ENCODE measurements around the gene TRRAP. TPM values are rescaled to one million over a fixed set of nuclear protein-coding genes. Genes with fewer than 3 reads are reported as not detected.

Gene TRRAP
- total RNA-seq, 4 donors from 2014 or later, result 46.4 to 69.4 (median 53.0) TPM

DNA sequence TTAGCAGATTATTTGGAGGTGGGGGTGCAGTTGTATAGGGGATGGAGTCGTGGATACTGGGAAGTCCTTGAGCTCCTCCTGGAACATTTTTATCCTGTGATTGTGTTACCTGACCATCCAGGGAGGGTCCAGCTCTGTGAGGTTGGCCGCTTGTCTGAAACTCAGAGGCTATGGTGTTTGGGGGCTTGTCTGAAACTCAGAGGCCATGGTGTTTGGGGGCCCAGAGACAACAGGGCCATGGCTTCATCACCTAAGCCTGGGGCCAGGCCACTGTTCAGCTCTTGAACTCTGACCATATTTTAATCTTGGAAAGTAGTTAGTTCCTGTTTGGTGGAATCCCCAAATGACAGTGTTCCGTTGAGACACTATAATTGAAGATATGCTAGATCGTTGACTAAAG is 66.1 kb downstream of the TRRAP start:
- peak in 1 of 2 donors; percentile 59 for DNase-seq (ENCODE audit: low spot score in 2 of 2)
- intact Hi-C loops (cut with DNase I; ENCODE audit: low total_unique reads), result no loop called here
- WGBS, 2 donors, result 84% methylated on average over 4 of the region's 4 CpGs
- H3K4me3 ChIP-seq (ENCODE audit: low read depth, poor library complexity, severe bottlenecking), result no peak overlapping the region
- TF ChIP-seq, protein P1, sequence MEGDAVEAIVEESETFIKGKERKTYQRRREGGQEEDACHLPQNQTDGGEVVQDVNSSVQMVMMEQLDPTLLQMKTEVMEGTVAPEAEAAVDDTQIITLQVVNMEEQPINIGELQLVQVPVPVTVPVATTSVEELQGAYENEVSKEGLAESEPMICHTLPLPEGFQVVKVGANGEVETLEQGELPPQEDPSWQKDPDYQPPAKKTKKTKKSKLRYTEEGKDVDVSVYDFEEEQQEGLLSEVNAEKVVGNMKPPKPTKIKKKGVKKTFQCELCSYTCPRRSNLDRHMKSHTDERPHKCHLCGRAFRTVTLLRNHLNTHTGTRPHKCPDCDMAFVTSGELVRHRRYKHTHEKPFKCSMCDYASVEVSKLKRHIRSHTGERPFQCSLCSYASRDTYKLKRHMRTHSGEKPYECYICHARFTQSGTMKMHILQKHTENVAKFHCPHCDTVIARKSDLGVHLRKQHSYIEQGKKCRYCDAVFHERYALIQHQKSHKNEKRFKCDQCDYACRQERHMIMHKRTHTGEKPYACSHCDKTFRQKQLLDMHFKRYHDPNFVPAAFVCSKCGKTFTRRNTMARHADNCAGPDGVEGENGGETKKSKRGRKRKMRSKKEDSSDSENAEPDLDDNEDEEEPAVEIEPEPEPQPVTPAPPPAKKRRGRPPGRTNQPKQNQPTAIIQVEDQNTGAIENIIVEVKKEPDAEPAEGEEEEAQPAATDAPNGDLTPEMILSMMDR (IDR thresholded peaks at IDR 0.05), result no peak
- TF ChIP-seq POLR2A (IDR thresholded peaks at IDR 0.05), result no peak

GRCh38 chr7:98945852-98946251 is 67.5 kb downstream of the TRRAP start:
- no peak overlapping the region for H3K4me3 ChIP-seq (ENCODE audit: low read depth, poor library complexity, severe bottlenecking)
- TF ChIP-seq, protein P1 (IDR thresholded peaks at IDR 0.05), result no peak
- TF ChIP-seq POLR2A (IDR thresholded peaks at IDR 0.05), result no peak
- peak in 1 of 2 donors; percentile 21 for DNase-seq (ENCODE audit: low spot score in 2 of 2)
- intact Hi-C loops (cut with DNase I; ENCODE audit: low total_unique reads), result no loop called here
- WGBS, 2 donors, result 75 to 88% methylated on average over 7 of the region's 7 CpGs

DNA sequence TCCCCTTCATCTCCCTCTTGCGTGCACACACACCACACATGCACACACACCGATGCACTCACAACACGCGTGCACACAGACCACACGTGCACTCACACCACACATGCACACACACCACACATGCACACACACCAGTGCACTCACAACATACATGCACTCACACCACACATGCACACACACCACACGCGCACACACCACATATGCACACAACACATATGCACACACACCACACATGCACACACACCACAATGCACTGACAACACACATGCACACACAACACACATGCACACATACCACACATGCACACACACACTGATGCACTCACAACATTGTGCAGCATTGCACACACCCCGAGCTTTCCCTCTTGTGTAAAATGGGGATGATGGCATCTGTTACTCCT is 68.1 kb downstream of the TRRAP start:
- H3K4me3 ChIP-seq (ENCODE audit: low read depth, poor library complexity, severe bottlenecking), result no peak overlapping the region
- WGBS, 2 donors, result 93% methylated on average over 8 of the region's 8 CpGs
- intact Hi-C loops (cut with DNase I; ENCODE audit: low total_unique reads), result no loop called here
- TF ChIP-seq, protein P1 (IDR thresholded peaks at IDR 0.05), result no peak
- no peak for TF ChIP-seq POLR2A (IDR thresholded peaks at IDR 0.05)
- peak in 1 of 2 donors; percentile 39 for DNase-seq (ENCODE audit: low spot score in 2 of 2)

- H3K4me3 ChIP-seq (ENCODE audit: low read depth, poor library complexity, severe bottlenecking), result no peak overlapping the region
- TF ChIP-seq POLR2A (IDR thresholded peaks at IDR 0.05), result no peak
- TF ChIP-seq, protein P1 (IDR thresholded peaks at IDR 0.05), result no peak
- WGBS, 2 donors, result 80 to 83% methylated on average over 18 to 21 of the region's 21 CpGs
- intact Hi-C loops (cut with DNase I; ENCODE audit: low total_unique reads), result no loop called here
- DNase-seq (ENCODE audit: low spot score in 2 of 2), result peak in 1 of 2 donors; percentile 69
Measured at GRCh38 chr7:98949336-98950044, 71.2 kb downstream of the TRRAP start.

DNA sequence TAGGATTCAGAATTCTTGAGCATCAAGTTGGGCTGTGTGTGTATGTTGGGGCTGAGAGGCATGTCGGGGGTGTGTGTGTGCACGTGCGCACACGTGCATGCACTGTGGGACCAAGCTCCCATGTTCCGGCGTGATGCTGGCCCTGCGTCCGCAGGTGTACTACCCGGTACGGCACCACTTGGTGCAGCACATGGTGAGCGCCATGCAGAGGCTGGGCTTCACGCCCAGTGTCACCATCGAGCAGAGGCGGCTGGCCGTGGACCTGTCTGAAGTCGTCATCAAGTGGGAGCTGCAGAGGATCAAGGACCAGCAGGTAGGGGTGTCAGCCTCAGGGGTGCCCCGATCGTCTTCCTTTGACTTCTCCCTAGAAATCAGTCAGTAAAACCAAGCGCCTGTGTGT is 77.7 kb downstream of the TRRAP start:
- intact Hi-C loops (cut with DNase I; ENCODE audit: low total_unique reads), result no loop called here
- DNase-seq (ENCODE audit: low spot score in 2 of 2), result no peak
- no peak overlapping the region for H3K4me3 ChIP-seq (ENCODE audit: low read depth, poor library complexity, severe bottlenecking)
- TF ChIP-seq, protein P1 (IDR thresholded peaks at IDR 0.05), result no peak
- TF ChIP-seq POLR2A (IDR thresholded peaks at IDR 0.05), result no peak
- 90 to 92% methylated on average over 18 to 19 of the region's 19 CpGs for WGBS, 2 donors

DNA sequence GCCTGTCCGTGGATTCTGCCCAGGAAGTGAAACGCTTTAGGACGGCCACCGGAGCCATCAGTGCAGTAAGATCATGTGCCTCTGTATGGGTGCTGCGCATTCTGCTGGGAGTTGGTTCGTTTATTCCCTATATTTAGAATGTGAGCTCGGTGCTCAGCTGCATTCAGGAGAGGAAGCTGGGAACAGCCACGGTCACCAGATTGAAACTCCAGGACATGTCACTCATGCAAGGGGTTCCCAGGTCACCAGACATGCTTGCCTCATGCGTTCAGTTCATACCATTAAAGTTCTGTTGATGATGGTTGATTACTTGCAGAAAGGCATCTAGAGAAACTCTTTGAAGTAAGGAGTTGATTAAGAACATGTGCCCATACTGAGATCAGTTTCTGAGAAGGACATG is 78.1 kb downstream of the TRRAP start:
- WGBS, 2 donors, result 77 to 79% methylated on average over 9 of the region's 9 CpGs

More for the DNA sequence above, 78.1 kb downstream of the TRRAP start:
- TF ChIP-seq, protein P1 (IDR thresholded peaks at IDR 0.05), result no peak
- no peak for TF ChIP-seq POLR2A (IDR thresholded peaks at IDR 0.05)
- intact Hi-C loops (cut with DNase I; ENCODE audit: low total_unique reads), result no loop called here
- no peak for DNase-seq (ENCODE audit: low spot score in 2 of 2)
- H3K4me3 ChIP-seq (ENCODE audit: low read depth, poor library complexity, severe bottlenecking), result no peak overlapping the region
